Neural progenitor cell (in vitro differentiated cells): ENCODE data around the gene ANKRD11.

Experiments used
- CTCF ChIP-seq: fragments of 200-600 bp; sonication (generic); IDR thresholded peaks from 2 replicates; pipeline ENCODE4 v1.5.1; 2017; ENCODE audit warnings: antibody characterized with exemption, mild to moderate bottlenecking
- EZH2 ChIP-seq: fragments of 200-600 bp; sonication (generic); IDR thresholded peaks from 2 replicates; pipeline ENCODE4 v1.6.1; 2017; ENCODE audit warnings: antibody characterized with exemption, mild to moderate bottlenecking, moderate library complexity

GRCh38 chr16:89326721-89327120, 163.6 kb downstream of the ANKRD11 start:
- TF ChIP-seq CTCF = no peak
- no peak for TF ChIP-seq EZH2
